Neuronal stem cell (in vitro differentiated cells): ENCODE data around the gene RUFY4.
"Not testable (repeated sequence)": the region's sequence is repeated elsewhere in the genome, so short reads cannot be mapped to it uniquely, and the experiment has no call there.

Source experiments
- DNase-seq: peaks from one replicate; pipeline ENCODE4 v3.0.0-alpha.2; 2013; ENCODE audit warnings: low spot score
- H2AFZ ChIP-seq: one replicate; pipeline ENCODE4 v1.6.1; 2013; ENCODE audit warnings: mild to moderate bottlenecking, low read length, inconsistent platforms
- H2AK5ac ChIP-seq: 2 replicates; pipeline ENCODE4 v1.6.1; 2013; ENCODE audit warnings: low read depth, mild to moderate bottlenecking, inconsistent platforms, low read length, moderate library complexity, mixed read lengths
- H2BK120ac ChIP-seq: 2 replicates; pipeline ENCODE4 v1.6.1; 2013; ENCODE audit warnings: low read depth, mild to moderate bottlenecking, inconsistent platforms, low read length, moderate library complexity, mixed read lengths
- H2BK12ac ChIP-seq: one replicate; pipeline ENCODE4 v1.6.1; 2013; ENCODE audit warnings: low read length, inconsistent platforms
- H2BK15ac ChIP-seq: 2 replicates; pipeline ENCODE4 v1.6.1; 2013; ENCODE audit warnings: mild to moderate bottlenecking, low read length, inconsistent platforms, mixed read lengths
- H2BK5ac ChIP-seq: one replicate; pipeline ENCODE4 v1.6.1; 2013; ENCODE audit warnings: inconsistent platforms, mild to moderate bottlenecking, low read length, moderate library complexity
- H3K14ac ChIP-seq: one replicate; pipeline ENCODE4 v1.6.1; 2013; ENCODE audit warnings: low read length, inconsistent platforms
- H3K18ac ChIP-seq: 2 replicates; pipeline ENCODE4 v1.6.1; 2013; ENCODE audit warnings: low read length, inconsistent platforms
- H3K23ac ChIP-seq: 2 replicates; pipeline ENCODE4 v1.6.1; 2013; ENCODE audit warnings: low read depth, mild to moderate bottlenecking, mixed read lengths, low read length, inconsistent platforms; ENCODE audit not compliant: poor library complexity
- H3K27ac ChIP-seq: replicated peaks from 3 replicates; pipeline ENCODE4 v1.5.1; 2013; ENCODE audit warnings: low read length, inconsistent platforms
- H3K27me3 ChIP-seq, 3 experiments: 2 replicates each; pipeline ENCODE4 v1.6.1; 2013; ENCODE audit warnings: low read length in 3 of 3, mild to moderate bottlenecking in 2 of 3, inconsistent platforms in 1 of 3, low read depth in 1 of 3, mixed read lengths in 1 of 3, moderate library complexity in 1 of 3; ENCODE audit not compliant: control insufficient read depth in 3 of 3, insufficient read depth in 3 of 3
- H3K36me3 ChIP-seq, 2 donors: replicated peaks in 1 of 2; 2 replicates each; pipeline ENCODE4 v1.6.1; 2013; ENCODE audit warnings: low read length in 2 of 2; ENCODE audit not compliant: control insufficient read depth in 2 of 2, insufficient read depth in 2 of 2
- H3K4ac ChIP-seq: 2 replicates; pipeline ENCODE4 v1.6.1; 2013; ENCODE audit warnings: inconsistent platforms, mild to moderate bottlenecking, low read length, moderate library complexity
- H3K4me1 ChIP-seq, 2 donors: 1 replicate in 1 of 2; 2 replicates in 1 of 2; pipeline ENCODE4 v1.6.1; 2013; ENCODE audit warnings: low read length in 2 of 2, low read depth in 1 of 2; ENCODE audit not compliant: control insufficient read depth in 2 of 2, insufficient read depth in 1 of 2
- H3K4me2 ChIP-seq: one replicate; pipeline ENCODE4 v1.6.1; 2013; ENCODE audit warnings: mild to moderate bottlenecking, low read length, inconsistent platforms; ENCODE audit not compliant: insufficient read depth, poor library complexity, severe bottlenecking
- H3K4me3 ChIP-seq, 2 donors: 2 replicates each; pipeline ENCODE4 v1.5.1; 2013; ENCODE audit warnings: low read length in 2 of 2, mild to moderate bottlenecking in 2 of 2, inconsistent platforms in 1 of 2, moderate library complexity in 1 of 2
- H3K79me1 ChIP-seq: one replicate; pipeline ENCODE4 v1.6.1; 2013; ENCODE audit warnings: low read depth, mild to moderate bottlenecking, inconsistent platforms, low read length, moderate library complexity
- H3K9ac ChIP-seq: one replicate; pipeline ENCODE4 v1.6.1; 2013; ENCODE audit warnings: mild to moderate bottlenecking, low read depth, low read length, inconsistent platforms; ENCODE audit not compliant: poor library complexity
- H3K9me3 ChIP-seq, 2 donors: replicated peaks in 1 of 2; 2 replicates each; pipeline versions ENCODE3 to v1.6.1; 2013; ENCODE audit warnings: low read length in 2 of 2, mild to moderate bottlenecking in 2 of 2, inconsistent platforms in 1 of 2, low read depth in 1 of 2, mixed read lengths in 1 of 2, moderate library complexity in 1 of 2; ENCODE audit not compliant: control insufficient read depth in 2 of 2, insufficient read depth in 1 of 2
- H4K8ac ChIP-seq: one replicate; pipeline ENCODE4 v1.6.1; 2013; ENCODE audit warnings: low read depth, mild to moderate bottlenecking, inconsistent platforms, low read length, moderate library complexity
- H4K91ac ChIP-seq: one replicate; pipeline ENCODE4 v1.6.1; 2013; ENCODE audit warnings: low read length, low read depth, mild to moderate bottlenecking, inconsistent platforms; ENCODE audit not compliant: poor library complexity
- WGBS, 2 donors: extraction: QIAGEN DNeasy Blood & Tissue Kit; methylation state at CpG; one replicate each; pipeline ENCODE4 v1.1.7; 2013; ENCODE audit warnings: missing lambda C conversion rate in 2 of 2, mixed read lengths in 1 of 2; ENCODE audit not compliant: insufficient read length in 2 of 2, insufficient replicate concordance in 1 of 2; ENCODE audit errors: extremely low coverage in 2 of 2; 5-methylcytosine and 5-hydroxymethylcytosine counted together

Gene RUFY4

DNA sequence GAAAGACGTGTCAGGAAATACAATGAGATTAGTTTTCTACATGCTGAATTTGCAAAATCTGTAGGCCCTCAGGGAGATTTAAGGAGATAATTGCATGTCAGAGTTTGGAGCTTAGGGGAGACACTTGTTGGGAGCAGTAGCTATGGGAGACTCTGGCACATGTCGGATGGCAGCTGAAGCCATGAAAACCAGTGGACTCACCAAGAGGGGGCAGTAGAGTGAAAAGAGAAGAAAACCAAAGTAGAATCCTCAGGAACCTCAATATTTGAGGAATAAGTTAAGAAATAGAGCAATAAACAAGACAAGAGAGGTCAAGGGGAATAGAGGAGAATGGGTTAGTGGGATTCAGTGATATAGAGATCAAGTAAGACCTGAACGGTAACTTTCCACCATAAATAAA lies 24.8 kb downstream of the RUFY4 start:
- H3K14ac ChIP-seq, result no peak overlapping the region
- H3K4me2 ChIP-seq, result no peak overlapping the region
- no peak overlapping the region for H3K9ac ChIP-seq
- peaks cover 0 to 3% of the 10 kb centered on the region in 2 donors for H3K9me3 ChIP-seq
- H2BK15ac ChIP-seq, result no peak overlapping the region
- H3K27ac ChIP-seq, result no peak overlapping the region
- H3K18ac ChIP-seq, result no peak overlapping the region
- DNase-seq, result no peak
- H3K4ac ChIP-seq, result no peak overlapping the region
- no peak overlapping the region for H2BK5ac ChIP-seq
- no peaks in the 10 kb centered on the region for H3K27me3 ChIP-seq
- WGBS, 2 donors, result no CpG with 5 or more reads among the region's 3 CpGs
- H2AK5ac ChIP-seq, result no peak overlapping the region
- H3K79me1 ChIP-seq, result no peaks in the 10 kb centered on the region
- no peaks in the 10 kb centered on the region for H3K36me3 ChIP-seq
- H2AFZ ChIP-seq, result no peak overlapping the region
- no peak overlapping the region for H4K8ac ChIP-seq
- no peaks in the 10 kb centered on the region for H3K4me1 ChIP-seq
- no peak overlapping the region for H2BK120ac ChIP-seq
- H3K23ac ChIP-seq, result no peak overlapping the region
- H3K4me3 ChIP-seq, result no peak overlapping the region
- no peak overlapping the region for H2BK12ac ChIP-seq
- H4K91ac ChIP-seq, result no peak overlapping the region

DNA sequence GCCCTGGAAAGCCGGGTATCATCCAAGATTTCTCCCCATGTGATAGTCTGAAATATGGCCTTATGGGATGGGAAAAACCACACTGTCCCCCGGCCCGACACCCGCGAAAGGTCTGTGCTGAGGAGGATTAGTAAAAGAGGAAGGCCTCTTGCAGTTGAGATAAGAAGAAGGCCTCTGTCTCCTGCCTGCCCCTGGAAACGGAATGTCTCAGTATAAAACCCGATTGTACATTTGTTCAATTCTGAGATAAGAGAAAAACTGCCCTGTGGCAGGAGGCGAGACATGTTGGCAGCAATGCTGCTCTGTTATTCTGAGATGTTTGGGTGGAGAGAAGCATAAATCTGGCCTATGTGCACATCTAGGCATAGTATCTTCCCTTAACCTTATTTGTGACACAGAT lies 26.8 kb downstream of the RUFY4 start:
- WGBS, 2 donors, result no CpG with 5 or more reads among the region's 8 CpGs
- Histone ChIP-seq H3K9me3 (no peaks in the 10 kb centered on the region), H3K79me1 (no peaks in the 10 kb centered on the region), H3K4me3 (no peak overlapping the region), H3K14ac (no peak overlapping the region), H3K4me1 (no peaks in the 10 kb centered on the region), H3K27me3 (no peaks in the 10 kb centered on the region), H2BK15ac (no peak overlapping the region), H2AK5ac (no peak overlapping the region), H3K27ac (no peak overlapping the region), H3K36me3 (no peaks in the 10 kb centered on the region), H3K4me2 (no peak overlapping the region), H3K18ac (no peak overlapping the region), H3K9ac (no peak overlapping the region), H2BK120ac (no peak overlapping the region), H2AFZ (no peak overlapping the region), H2BK5ac (no peak overlapping the region), H3K23ac (no peak overlapping the region), H4K8ac (no peak overlapping the region), H2BK12ac (no peak overlapping the region), H3K4ac (no peak overlapping the region), H4K91ac (no peak overlapping the region)
- DNase-seq, result no peak

DNA sequence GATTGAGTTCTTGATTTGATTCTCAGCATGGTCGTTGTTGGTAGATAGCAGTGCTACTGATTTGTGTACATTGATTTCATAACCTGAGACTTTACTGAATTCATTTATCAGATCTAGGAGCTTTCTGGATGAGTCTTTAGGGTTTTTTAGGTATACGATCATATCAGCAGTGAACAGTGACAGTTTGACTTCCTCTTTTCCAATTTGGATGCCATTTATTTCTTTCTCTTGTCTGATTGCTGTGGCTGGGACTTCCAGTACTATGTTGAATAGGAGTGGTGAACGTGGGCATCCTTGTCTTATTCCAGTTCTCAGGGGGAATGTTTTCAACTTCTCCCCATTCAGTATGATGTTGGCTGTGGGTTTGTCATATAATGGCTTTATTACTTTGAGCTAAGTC lies 28.9 kb downstream of the RUFY4 start:
- no peak overlapping the region for H4K91ac ChIP-seq
- H3K9ac ChIP-seq, result no peak overlapping the region
- no peak overlapping the region for H2BK120ac ChIP-seq
- no peak overlapping the region for H2BK12ac ChIP-seq
- H4K8ac ChIP-seq, result no peak overlapping the region
- DNase-seq, result no peak
- H3K18ac ChIP-seq, result no peak overlapping the region
- H2BK5ac ChIP-seq, result no peak overlapping the region
- H2AFZ ChIP-seq, result no peak overlapping the region
- H3K4ac ChIP-seq, result no peak overlapping the region
- no peak overlapping the region for H3K4me3 ChIP-seq
- H3K27ac ChIP-seq, result no peak overlapping the region
- H3K4me1 ChIP-seq, result no peaks in the 10 kb centered on the region
- no peaks in the 10 kb centered on the region for H3K79me1 ChIP-seq
- H2BK15ac ChIP-seq, result no peak overlapping the region
- no peak overlapping the region for H3K23ac ChIP-seq
- no CpG with 5 or more reads among the region's 3 CpGs for WGBS, 2 donors
- H2AK5ac ChIP-seq, result no peak overlapping the region
- no peaks in the 10 kb centered on the region for H3K36me3 ChIP-seq
- H3K9me3 ChIP-seq, result no peaks in the 10 kb centered on the region
- H3K4me2 ChIP-seq, result no peak overlapping the region
- no peak overlapping the region for H3K14ac ChIP-seq
- no peaks in the 10 kb centered on the region for H3K27me3 ChIP-seq

DNA sequence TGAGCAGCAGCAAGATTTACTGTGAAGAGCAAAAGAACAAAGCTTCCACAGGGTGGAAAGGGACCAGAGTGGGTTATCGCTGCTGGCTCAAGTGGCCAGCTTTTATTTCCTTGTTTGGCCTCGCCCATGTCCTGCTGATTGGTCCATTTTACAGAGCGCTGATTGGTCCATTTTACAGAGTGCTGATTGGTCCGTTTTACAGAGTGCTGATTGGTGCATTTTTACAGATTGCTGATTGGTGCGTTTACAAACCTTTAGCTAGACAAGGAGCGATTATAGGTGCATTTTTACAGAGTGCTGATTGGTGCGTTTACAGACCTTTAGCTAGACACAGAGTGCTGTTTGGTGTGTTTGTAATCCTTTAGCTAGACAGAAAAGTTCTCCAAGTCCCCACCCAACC lies 39.8 kb downstream of the RUFY4 start:
- not testable (repeated sequence) for H3K14ac ChIP-seq, H3K4me3 ChIP-seq, DNase-seq, H3K4ac ChIP-seq, H2AK5ac ChIP-seq, H3K18ac ChIP-seq, H2AFZ ChIP-seq, H3K27ac ChIP-seq, H3K4me2 ChIP-seq, H3K4me1 ChIP-seq, H2BK120ac ChIP-seq, H3K79me1 ChIP-seq, H3K27me3 ChIP-seq, H3K9ac ChIP-seq, H2BK5ac ChIP-seq, H2BK15ac ChIP-seq, H3K9me3 ChIP-seq, H3K23ac ChIP-seq, H3K36me3 ChIP-seq, H2BK12ac ChIP-seq, H4K8ac ChIP-seq, H4K91ac ChIP-seq
- no CpG with 5 or more reads among the region's 7 CpGs for WGBS, 2 donors
